H9 (cell line): ENCODE measurements around the gene CAMTA2. TPM values are rescaled to one million over a fixed set of nuclear protein-coding genes. Genes with fewer than 3 reads are reported as not detected.

Experiments
- DNase-seq: peaks from one replicate; pipeline ENCODE4 v3.0.0-alpha.2; 2017
- H2AFZ ChIP-seq: one replicate; pipeline ENCODE4 v1.6.1; 2013; ENCODE audit warnings: mild to moderate bottlenecking, low read length, control low read depth, moderate library complexity
- H2AK5ac ChIP-seq: 2 replicates; pipeline ENCODE4 v1.6.1; 2013; ENCODE audit warnings: low read length, control low read depth, mixed read lengths; ENCODE audit not compliant: insufficient read length
- H2BK120ac ChIP-seq: one replicate; pipeline ENCODE4 v1.6.1; 2013; ENCODE audit warnings: low read depth, mild to moderate bottlenecking, low read length, control low read depth, inconsistent platforms; ENCODE audit not compliant: poor library complexity, severe bottlenecking
- H2BK12ac ChIP-seq: 2 replicates; pipeline ENCODE4 v1.6.1; 2013; ENCODE audit warnings: low read length, control low read depth, mixed read lengths, low read depth; ENCODE audit not compliant: insufficient read length
- H2BK15ac ChIP-seq: 2 replicates; pipeline ENCODE4 v1.6.1; 2013; ENCODE audit warnings: low read depth, low read length, control low read depth
- H2BK20ac ChIP-seq: one replicate; pipeline ENCODE4 v1.6.1; 2013; ENCODE audit warnings: low read depth, mild to moderate bottlenecking, low read length, control low read depth, inconsistent platforms; ENCODE audit not compliant: poor library complexity, severe bottlenecking
- H2BK5ac ChIP-seq: 2 replicates; pipeline ENCODE4 v1.6.1; 2013; ENCODE audit warnings: low read length, control low read depth, mixed read lengths; ENCODE audit not compliant: insufficient read length
- H3K14ac ChIP-seq: 2 replicates; pipeline ENCODE4 v1.6.1; 2013; ENCODE audit warnings: low read length, control low read depth; ENCODE audit not compliant: insufficient read depth
- H3K18ac ChIP-seq: 2 replicates; pipeline ENCODE4 v1.6.1; 2013; ENCODE audit warnings: low read depth, mild to moderate bottlenecking, mixed read lengths, low read length, control low read depth; ENCODE audit not compliant: insufficient read length
- H3K23ac ChIP-seq: 2 replicates; pipeline ENCODE4 v1.6.1; 2013; ENCODE audit warnings: low read length, control low read depth, mixed read lengths, low read depth; ENCODE audit not compliant: insufficient read length
- H3K23me2 ChIP-seq: 2 replicates; pipeline ENCODE4 v1.6.1; 2013; ENCODE audit warnings: low read depth, mild to moderate bottlenecking, mixed read lengths, low read length, control low read depth; ENCODE audit not compliant: insufficient read length, poor library complexity, severe bottlenecking
- H3K27ac ChIP-seq: 2 replicates; pipeline ENCODE4 v1.5.1; 2013; ENCODE audit warnings: low read length, control low read depth, mixed read lengths, low read depth; ENCODE audit not compliant: insufficient read length
- H3K27me3 ChIP-seq: 2 replicates; pipeline ENCODE4 v1.6.1; 2013; ENCODE audit warnings: low read length, control low read depth, inconsistent platforms; ENCODE audit not compliant: insufficient read depth
- H3K4ac ChIP-seq: 2 replicates; pipeline ENCODE4 v1.6.1; 2013; ENCODE audit warnings: low read depth, mild to moderate bottlenecking, control low read depth, inconsistent platforms, low read length, moderate library complexity
- H3K4me1 ChIP-seq: 2 replicates; pipeline ENCODE4 v1.6.1; 2013; ENCODE audit warnings: low read length, control low read depth, inconsistent platforms; ENCODE audit not compliant: insufficient read depth
- H3K4me2 ChIP-seq: 2 replicates; pipeline ENCODE4 v1.6.1; 2013; ENCODE audit warnings: low read length, control low read depth, mixed read lengths; ENCODE audit not compliant: insufficient read length, insufficient read depth
- H3K56ac ChIP-seq: 2 replicates; pipeline ENCODE4 v1.6.1; 2013; ENCODE audit warnings: low read depth, mild to moderate bottlenecking, mixed read lengths, low read length, control low read depth; ENCODE audit not compliant: insufficient read length
- H3K79me1 ChIP-seq: 2 replicates; pipeline ENCODE4 v1.6.1; 2013; ENCODE audit warnings: low read depth, mild to moderate bottlenecking, moderate library complexity, low read length, control low read depth, inconsistent platforms; ENCODE audit not compliant: insufficient read depth, poor library complexity, severe bottlenecking
- H3K79me2 ChIP-seq: 2 replicates; pipeline ENCODE4 v1.6.1; 2013; ENCODE audit warnings: low read length, control low read depth, inconsistent platforms; ENCODE audit not compliant: insufficient read depth
- H3K9ac ChIP-seq: 2 replicates; pipeline ENCODE4 v1.6.1; 2013; ENCODE audit warnings: low read length, control low read depth, mixed read lengths; ENCODE audit not compliant: insufficient read length; ENCODE audit errors: extremely low read depth
- H3K9me3 ChIP-seq: one replicate; pipeline ENCODE4 v1.6.1; 2013; ENCODE audit warnings: low read depth, low read length, inconsistent platforms; ENCODE audit not compliant: control insufficient read depth
- H3T11ph ChIP-seq: one replicate; pipeline ENCODE4 v1.6.1; 2013; ENCODE audit warnings: mild to moderate bottlenecking, low read length, control low read depth, inconsistent platforms
- H4K20me1 ChIP-seq: one replicate; pipeline ENCODE4 v1.6.1; 2013; ENCODE audit not compliant: control insufficient read depth, insufficient read length, insufficient read depth
- H4K5ac ChIP-seq: 2 replicates; pipeline ENCODE4 v1.6.1; 2013; ENCODE audit warnings: low read depth, mild to moderate bottlenecking, mixed read lengths, low read length, control low read depth; ENCODE audit not compliant: insufficient read length
- H4K8ac ChIP-seq: replicated peaks from 2 replicates; pipeline ENCODE4 v1.6.1; 2013; ENCODE audit warnings: low read length, control low read depth, mixed read lengths, low read depth; ENCODE audit not compliant: insufficient read length
- H4K91ac ChIP-seq: 2 replicates; pipeline ENCODE4 v1.6.1; 2013; ENCODE audit warnings: low read depth, mild to moderate bottlenecking, moderate library complexity, mixed read lengths, low read length, control low read depth; ENCODE audit not compliant: insufficient read length
- H3K27ac Mint-ChIP-seq, 3 experiments: 2 replicates in 2 of 3; 3 replicates in 1 of 3; pipeline ENCODE4 v1.8.0; 2020 to 2021; ENCODE audit warnings: mixed read lengths in 3 of 3, mild to moderate bottlenecking in 1 of 3, moderate library complexity in 1 of 3
- H3K27me3 Mint-ChIP-seq: 2 replicates; pipeline ENCODE4 v1.8.0; 2021; ENCODE audit warnings: low read depth, mild to moderate bottlenecking, moderate library complexity, mixed read lengths
- H3K36me3 Mint-ChIP-seq, 3 experiments: 2 replicates in 2 of 3; 3 replicates in 1 of 3; pipeline ENCODE4 v1.8.0; 2020 to 2021; ENCODE audit warnings: low read depth in 3 of 3, mixed read lengths in 3 of 3; ENCODE audit not compliant: insufficient read depth in 1 of 3
- H3K4me1 Mint-ChIP-seq, 2 experiments: 2 replicates each; pipeline ENCODE4 v1.8.0; 2020; ENCODE audit warnings: mixed read lengths in 2 of 2
- H3K4me3 Mint-ChIP-seq, 2 experiments: 2 replicates in 1 of 2; 3 replicates in 1 of 2; pipeline ENCODE4 v1.8.0; 2020 to 2021; ENCODE audit warnings: mild to moderate bottlenecking in 2 of 2, mixed read lengths in 2 of 2, moderate library complexity in 1 of 2
- H3K9me3 Mint-ChIP-seq, 2 experiments: 2 replicates in 1 of 2; 3 replicates in 1 of 2; pipeline ENCODE4 v1.8.0; 2020; ENCODE audit warnings: mild to moderate bottlenecking in 2 of 2, mixed read lengths in 2 of 2, moderate library complexity in 1 of 2
- CTCF ChIP-seq: fragments of 200-600 bp; sonication (generic); conservative IDR thresholded peaks from 3 replicates; pipeline ENCODE4 v1.8.0; 2021; ENCODE audit warnings: antibody characterized with exemption, mild to moderate bottlenecking
- WGBS: extraction: QIAGEN DNeasy Blood & Tissue Kit; methylation state at CpG from one replicate; pipeline ENCODE4 v1.1.7; 2013; ENCODE audit warnings: missing lambda C conversion rate, low lambda C conversion rate, mixed read lengths; ENCODE audit not compliant: insufficient read length; ENCODE audit errors: extremely low coverage; 5-methylcytosine and 5-hydroxymethylcytosine counted together
- total RNA-seq: library from RNA; stranded (reverse); gene quantifications from 2 replicates; pipeline ENCODE4 v1.2.1, GENCODE V29; 2021

The CAMTA2 gene
- total RNA-seq, 1 experiment from 2014 or later: 15.6 TPM

- H3K9me3 Mint-ChIP-seq: peaks cover 5 to 21% of the 10 kb centered on the region in 2 experiments; a peak in 4 of 5 replicates
- WGBS: no CpG with 5 or more reads among the region's 15 CpGs
- H3K79me2 ChIP-seq: peaks cover 2% of the 10 kb centered on the region; the same call in 1 of the 2 replicates
- no peak overlapping the region for H4K5ac ChIP-seq
- H3K27me3 ChIP-seq: no peaks in the 10 kb centered on the region; the same call in 1 of the 2 replicates
- H2BK15ac ChIP-seq: no peak overlapping the region
- H3K79me1 ChIP-seq: peaks cover 2% of the 10 kb centered on the region
- H3K9ac ChIP-seq: peak overlapping the region; percentile 69
- H2AFZ ChIP-seq: no peak overlapping the region
- H3K27me3 Mint-ChIP-seq: peaks cover 14% of the 10 kb centered on the region
- H3K4me1 ChIP-seq: peaks cover 10% of the 10 kb centered on the region; the same call in 1 of the 2 replicates
- H3K56ac ChIP-seq: no peak overlapping the region
- no peak overlapping the region for H2BK20ac ChIP-seq
- H3K36me3 Mint-ChIP-seq: peaks cover 32 to 47% (median 47%) of the 10 kb centered on the region in 3 experiments
- peak overlapping the region; percentile 94; the same call in 1 of the 2 replicates for H3K14ac ChIP-seq
- TF ChIP-seq CTCF: no peak
- H3K18ac ChIP-seq: peak overlapping the region; percentile 46
- H3K4me3 Mint-ChIP-seq: no peak overlapping the region
- H3K9me3 ChIP-seq: no peaks in the 10 kb centered on the region
- H3T11ph ChIP-seq: no peak overlapping the region
- H2BK5ac ChIP-seq: no peak overlapping the region
- H4K20me1 ChIP-seq: no peaks in the 10 kb centered on the region
- H4K8ac ChIP-seq: no peak overlapping the region
- no peak overlapping the region for H3K23ac ChIP-seq
- H3K4me1 Mint-ChIP-seq: peaks cover 36 to 38% of the 10 kb centered on the region in 2 experiments
- H3K27ac Mint-ChIP-seq: peak overlapping the region in 1 of 3 experiments; percentile 56; a peak in 5 of 7 replicates
- peaks cover 23% of the 10 kb centered on the region for H3K23me2 ChIP-seq
- H2AK5ac ChIP-seq: no peak overlapping the region
- H4K91ac ChIP-seq: no peak overlapping the region
- no peak overlapping the region for H2BK120ac ChIP-seq
- DNase-seq: no peak
- H3K27ac ChIP-seq: no peak overlapping the region
- no peak overlapping the region for H3K4ac ChIP-seq
- H2BK12ac ChIP-seq: no peak overlapping the region
- H3K4me2 ChIP-seq: peak overlapping the region; percentile 77
Observed at GRCh38 chr17:4969047-4969550, 18.4 kb downstream of the CAMTA2 start.
